Psoas muscle (tissue), 8 donors: Measurements from ENCODE around the gene MPPED1. TPM values are rescaled to one million over a fixed set of nuclear protein-coding genes. Genes with fewer than 3 reads are reported as not detected.

Source experiments
- ATAC-seq, 4 donors: fragments of 200-7000 bp; cut with Tn5 transposase; one replicate each; pipeline ENCODE4 v1.9.1; 2020; ENCODE audit warnings: moderate library complexity in 3 of 4, mild to moderate bottlenecking in 2 of 4
- DNase-seq, 2 donors: peaks; one replicate each; pipeline ENCODE4 v3.0.0-alpha.2; 2020
- H3K27ac ChIP-seq: fragments of 200-600 bp; one replicate; pipeline ENCODE4 v1.8.0; 2022
- H3K27me3 ChIP-seq, 3 donors: fragments of 200-600 bp in 1 of 3; one replicate each; pipeline versions ENCODE4 v1.6.1 to v1.8.0; 2013 to 2022; ENCODE audit warnings: low read length in 2 of 3, mild to moderate bottlenecking in 2 of 3, moderate library complexity in 1 of 3; ENCODE audit not compliant: insufficient read depth in 3 of 3
- H3K36me3 ChIP-seq, 2 donors: fragments of 200-600 bp in 1 of 2; one replicate each; pipeline versions ENCODE4 v1.6.1 to v1.8.0; 2013 to 2022; ENCODE audit warnings: low read depth in 1 of 2, mild to moderate bottlenecking in 1 of 2, moderate library complexity in 1 of 2; ENCODE audit not compliant: insufficient read depth in 1 of 2
- H3K4me1 ChIP-seq: fragments of 200-600 bp; one replicate; pipeline ENCODE4 v1.8.0; 2022
- H3K4me3 ChIP-seq: fragments of 200-600 bp; one replicate; pipeline ENCODE4 v1.8.0; 2022; ENCODE audit warnings: mild to moderate bottlenecking
- H3K9me3 ChIP-seq: fragments of 200-600 bp; one replicate; pipeline ENCODE4 v1.8.0; 2022
- WGBS, 3 donors: extraction: QIAGEN DNeasy Blood & Tissue Kit; methylation state at CpG; one replicate each; pipeline versions ENCODE4 v1.1.6 to v1.1.7; 2013; 5-methylcytosine and 5-hydroxymethylcytosine counted together
- intact Hi-C, 2 donors: fragments of 100-400 bp; cut with DNase I; formaldehyde crosslinking; loops; one replicate each; pipeline versions ENCODE4 v1.11.0 to v1.14.2; 2022
- polyA plus RNA-seq, 3 donors: library from polyadenylated mRNA; stranded (reverse); fragments of 200-250 nt; gene quantifications; one replicate each; pipeline ENCODE4 v1.2.3, GENCODE V29; 2013
- total RNA-seq, 4 donors: library from RNA; stranded (reverse); fragmentation: NEBNext Ultra II Directional in 2 of 4; extraction: Animal tissue kit (Norgen Biotek cat#: 25700) in 2 of 4; gene quantifications; one replicate each; pipeline versions ENCODE4 v1.2.1 to v1.2.4, GENCODE V29; 2021 to 2023
- TF ChIP-seq, protein P1 (sequence below): fragments of 200-600 bp; IDR thresholded peaks from one replicate; pipeline ENCODE4 v1.8.0; 2022; ENCODE audit warnings: antibody characterized with exemption
- donor health status: healthy with polysubstance abuse.
- donor health status: DM: no; HTN: no; CAD: no; lungs with moderate emphysema.
- donor health status: Bipolar disorder and iron deficiency.
- donor health status: healthy.
- donor health status: DM: yes; HTN: yes; CAD: no.
- donor health status: DM: no; HTN: no; CAD: no.
- donor health status: DM: no; HTN: no; CAD: no.
- donor health status: DM: yes; HTN: yes; CAD: no.

Gene MPPED1
- total and polyA plus RNA-seq, 7 donors = 0.04 to 0.10 TPM; not detected in 5

DNA sequence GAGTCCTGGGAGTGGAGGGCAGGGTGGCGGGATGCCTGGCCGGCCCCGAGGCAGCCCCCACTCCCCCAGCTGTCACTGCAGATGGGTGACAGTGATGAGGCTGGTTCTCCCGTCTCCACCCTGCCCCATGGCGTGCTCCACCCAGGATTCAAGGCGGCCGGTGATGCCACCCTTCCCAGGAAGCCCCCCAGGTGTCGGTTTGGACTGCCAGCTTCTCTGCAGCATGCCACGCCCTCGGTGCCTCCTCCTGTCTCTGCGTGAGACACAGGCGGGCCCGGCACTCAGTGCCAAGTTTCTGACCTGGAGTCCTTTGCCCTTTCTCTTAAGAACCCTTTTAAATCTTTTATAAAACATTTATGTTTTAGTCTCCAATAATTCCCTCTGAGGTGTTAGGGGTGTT, 71.5 kb downstream of the MPPED1 start:
- Histone ChIP-seq H3K9me3 (no peaks in the 10 kb centered on the region), H3K4me1 (no peaks in the 10 kb centered on the region), H3K27me3 (peaks cover 0 to 33% (median 13%) of the 10 kb centered on the region in 3 donors), H3K4me3 (no peak overlapping the region), H3K27ac (no peak overlapping the region), H3K36me3 (no peaks in the 10 kb centered on the region)
- no peak for DNase-seq
- 68 to 79% (median 79%) methylated on average over 11 to 13 of the region's 13 CpGs for WGBS, 3 donors
- intact Hi-C loops = no loop called here
- ATAC-seq = no peak
- TF ChIP-seq, protein P1, sequence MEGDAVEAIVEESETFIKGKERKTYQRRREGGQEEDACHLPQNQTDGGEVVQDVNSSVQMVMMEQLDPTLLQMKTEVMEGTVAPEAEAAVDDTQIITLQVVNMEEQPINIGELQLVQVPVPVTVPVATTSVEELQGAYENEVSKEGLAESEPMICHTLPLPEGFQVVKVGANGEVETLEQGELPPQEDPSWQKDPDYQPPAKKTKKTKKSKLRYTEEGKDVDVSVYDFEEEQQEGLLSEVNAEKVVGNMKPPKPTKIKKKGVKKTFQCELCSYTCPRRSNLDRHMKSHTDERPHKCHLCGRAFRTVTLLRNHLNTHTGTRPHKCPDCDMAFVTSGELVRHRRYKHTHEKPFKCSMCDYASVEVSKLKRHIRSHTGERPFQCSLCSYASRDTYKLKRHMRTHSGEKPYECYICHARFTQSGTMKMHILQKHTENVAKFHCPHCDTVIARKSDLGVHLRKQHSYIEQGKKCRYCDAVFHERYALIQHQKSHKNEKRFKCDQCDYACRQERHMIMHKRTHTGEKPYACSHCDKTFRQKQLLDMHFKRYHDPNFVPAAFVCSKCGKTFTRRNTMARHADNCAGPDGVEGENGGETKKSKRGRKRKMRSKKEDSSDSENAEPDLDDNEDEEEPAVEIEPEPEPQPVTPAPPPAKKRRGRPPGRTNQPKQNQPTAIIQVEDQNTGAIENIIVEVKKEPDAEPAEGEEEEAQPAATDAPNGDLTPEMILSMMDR = no peak

DNA sequence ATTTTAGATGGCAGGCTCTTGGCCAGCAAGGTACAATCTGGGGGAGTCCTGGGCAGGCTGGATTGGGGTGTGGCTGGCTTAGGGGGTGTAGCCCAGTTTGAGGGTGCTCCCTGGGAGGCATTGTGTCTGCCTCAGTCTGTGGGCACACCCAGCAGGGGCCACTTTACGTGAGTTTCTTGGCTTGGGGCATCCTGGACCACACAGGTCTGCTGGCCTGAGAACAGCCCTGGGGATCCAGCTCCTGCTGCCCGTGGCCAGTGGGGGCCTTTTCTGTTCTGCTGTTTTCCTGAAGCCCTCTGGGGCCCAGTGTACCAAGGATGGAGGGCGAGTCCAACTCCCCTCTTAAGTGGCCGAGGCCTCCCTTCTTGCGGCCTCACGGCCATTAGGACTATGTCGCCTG, 71.9 kb downstream of the MPPED1 start:
- no peak overlapping the region for H3K4me3 ChIP-seq
- no peaks in the 10 kb centered on the region for H3K4me1 ChIP-seq
- H3K27ac ChIP-seq = no peak overlapping the region
- H3K9me3 ChIP-seq = no peaks in the 10 kb centered on the region
- no peaks in the 10 kb centered on the region for H3K36me3 ChIP-seq
- ATAC-seq (no peak), DNase-seq (no peak)
- intact Hi-C loops = no loop called here
- TF ChIP-seq, protein P1 = no peak
- peaks cover 0 to 35% (median 12%) of the 10 kb centered on the region in 3 donors for H3K27me3 ChIP-seq
- WGBS, 3 donors = 76 to 85% (median 84%) methylated on average over 7 of the region's 7 CpGs

DNA sequence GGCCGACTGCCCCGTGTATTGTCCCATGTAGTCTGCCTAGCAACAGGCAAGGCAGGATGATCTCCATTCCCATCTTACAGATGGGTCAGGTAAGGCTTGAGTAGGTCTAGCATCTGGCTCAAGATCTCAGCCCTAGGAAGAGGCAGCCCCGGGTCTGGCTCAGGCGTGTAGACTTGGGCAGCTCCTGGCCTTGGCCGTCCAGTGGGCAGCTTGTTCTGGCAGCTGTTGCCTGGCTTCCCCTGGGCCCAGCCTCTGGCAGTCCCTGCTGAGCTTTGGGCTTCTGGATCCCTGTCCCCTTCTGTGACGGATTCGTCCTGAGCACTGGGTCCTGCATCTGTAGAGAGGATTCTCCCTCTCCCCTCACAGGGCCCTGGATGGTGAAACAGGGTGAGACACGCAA, 72.4 kb downstream of the MPPED1 start:
- H3K4me3 ChIP-seq = no peak overlapping the region
- WGBS, 3 donors = 39 to 55% (median 53%) methylated on average over 8 of the region's 8 CpGs
- TF ChIP-seq, protein P1 = no peak
- H3K27me3 ChIP-seq = peaks cover 0 to 36% (median 11%) of the 10 kb centered on the region in 3 donors
- no peaks in the 10 kb centered on the region for H3K9me3 ChIP-seq
- H3K27ac ChIP-seq = no peak overlapping the region
- no peaks in the 10 kb centered on the region for H3K4me1 ChIP-seq
- intact Hi-C loops = no loop called here
- DNase-seq (no peak), ATAC-seq (no peak)
- no peaks in the 10 kb centered on the region for H3K36me3 ChIP-seq

DNA sequence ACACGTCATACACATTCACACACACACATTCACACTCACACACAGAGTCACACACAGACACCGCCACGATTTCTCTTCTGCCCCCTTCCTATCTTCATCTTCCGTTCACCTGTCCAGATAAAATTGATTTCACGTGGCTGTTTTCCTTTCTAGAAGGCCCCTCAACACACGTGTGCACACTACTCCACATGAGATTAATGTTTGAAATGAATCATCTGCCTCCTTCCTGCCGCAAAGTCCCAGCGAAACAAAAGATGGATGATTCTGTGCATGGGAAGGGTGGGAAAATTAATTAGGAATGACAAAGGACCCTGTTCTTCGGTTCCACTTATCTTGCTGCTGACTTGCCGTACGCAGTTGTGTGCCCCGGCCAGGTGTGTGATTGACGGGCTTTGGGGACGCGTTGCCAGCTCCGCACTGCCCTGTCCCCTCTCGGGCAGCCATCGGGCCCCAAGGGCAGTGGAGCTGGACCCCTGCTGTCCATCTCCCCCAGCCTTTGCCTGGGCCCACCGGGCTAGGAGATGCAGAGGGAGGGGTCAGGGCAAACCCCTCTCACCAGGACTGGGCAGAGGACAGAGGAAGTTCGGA, 73.8 kb downstream of the MPPED1 start:
- Histone ChIP-seq H3K27ac (no peak overlapping the region), H3K4me3 (no peak overlapping the region), H3K4me1 (no peaks in the 10 kb centered on the region), H3K27me3 (peaks cover 0 to 40% (median 11%) of the 10 kb centered on the region in 3 donors), H3K36me3 (no peaks in the 10 kb centered on the region), H3K9me3 (no peaks in the 10 kb centered on the region)
- DNase-seq = no peak
- TF ChIP-seq, protein P1 = no peak
- 47 to 55% (median 55%) methylated on average over 20 of the region's 20 CpGs for WGBS, 3 donors
- intact Hi-C loops = no loop called here
- no peak for ATAC-seq
